Calu3 (cell line): ENCODE results near the gene PPP4R2. TPM values are rescaled to one million over a fixed set of nuclear protein-coding genes. Genes with fewer than 3 reads are reported as not detected.

Experiments used
- BruUV-seq: library from RNA; stranded (reverse); fragments of 400-500 nt; replicated peaks from 2 replicates; lab custom pipeline; 2021; lab: Mats Ljungman, UMichigan
- CTCF ChIA-PET: fragments of 300-600 bp; sonication (Branson Sonifier 250); formaldehyde crosslinking; loops from one replicate; lab custom pipeline; 2022; ENCODE audit warnings: antibody characterized with exemption; lab: Charles Lee
- DNase-seq: peaks from one replicate; pipeline ENCODE4 v3.0.0; 2022
- H3K27ac Mint-ChIP-seq: one replicate; pipeline ENCODE4 v1.8.0; 2022; ENCODE audit warnings: mixed read lengths; ENCODE audit not compliant: unreplicated experiment
- H3K27me3 Mint-ChIP-seq: one replicate; pipeline ENCODE4 v1.8.0; 2022; ENCODE audit warnings: mixed read lengths; ENCODE audit not compliant: unreplicated experiment
- H3K36me3 Mint-ChIP-seq: one replicate; pipeline ENCODE4 v1.8.0; 2022; ENCODE audit warnings: mild to moderate bottlenecking, moderate library complexity, mixed read lengths; ENCODE audit not compliant: insufficient read depth, unreplicated experiment
- H3K4me1 Mint-ChIP-seq: one replicate; pipeline ENCODE4 v1.8.0; 2022; ENCODE audit warnings: mild to moderate bottlenecking, low read depth, mixed read lengths; ENCODE audit not compliant: unreplicated experiment
- H3K4me3 Mint-ChIP-seq: one replicate; pipeline ENCODE4 v1.8.0; 2022; ENCODE audit warnings: mild to moderate bottlenecking, low read depth, moderate library complexity, mixed read lengths; ENCODE audit not compliant: unreplicated experiment
- H3K9me3 Mint-ChIP-seq: one replicate; pipeline ENCODE4 v1.8.0; 2022; ENCODE audit warnings: low read depth, mixed read lengths; ENCODE audit not compliant: unreplicated experiment
- CTCF ChIP-seq: fragments of 200-600 bp; IDR thresholded peaks from one replicate; pipeline ENCODE4 v1.8.0; 2022; ENCODE audit warnings: antibody characterized with exemption; ENCODE audit not compliant: unreplicated experiment
- intact Hi-C: fragments of 100-400 bp; cut with micrococcal nuclease; formaldehyde crosslinking; loops from one replicate; pipeline ENCODE4 v1.10.0; 2022; ENCODE audit not compliant: unreplicated experiment
- total RNA-seq: library from RNA; stranded (reverse); gene quantifications from 2 replicates; pipeline ENCODE4 v1.2.3, GENCODE V29; 2022

Gene PPP4R2
- total RNA-seq, 1 experiment from 2014 or later: 89.0 TPM

- CTCF ChIA-PET: no interaction called here
- Mint-ChIP-seq H3K27ac (no peak overlapping the region), H3K4me3 (no peak overlapping the region), H3K27me3 (no peaks in the 10 kb centered on the region), H3K4me1 (no peaks in the 10 kb centered on the region), H3K9me3 (no peaks in the 10 kb centered on the region), H3K36me3 (peaks cover 18% of the 10 kb centered on the region)
- TF ChIP-seq CTCF: no peak
- intact Hi-C loops: no loop called here
- DNase-seq: no peak
- BruUV-seq: no TSS peak
Measured at GRCh38 chr3:73069187-73069586, 72.6 kb downstream of the PPP4R2 start.

- H3K4me1 Mint-ChIP-seq: no peaks in the 10 kb centered on the region
- H3K4me3 Mint-ChIP-seq: no peak overlapping the region
- no peaks in the 10 kb centered on the region for H3K9me3 Mint-ChIP-seq
- H3K27me3 Mint-ChIP-seq: no peaks in the 10 kb centered on the region
- DNase-seq: no peak
- no TSS peak for BruUV-seq
- CTCF ChIA-PET: no interaction called here
- intact Hi-C loops: loop anchor here (5.0 kb wide), 1 partner anchor 133 kb away; no protein-coding TSS in a partner anchor
- H3K27ac Mint-ChIP-seq: no peak overlapping the region
- peaks cover 11% of the 10 kb centered on the region for H3K36me3 Mint-ChIP-seq
- TF ChIP-seq CTCF: no peak
Measured at GRCh38 chr3:73069775-73070444, 73.3 kb downstream of the PPP4R2 start.

- H3K9me3 Mint-ChIP-seq: no peaks in the 10 kb centered on the region
- TSS peak; percentile 23 for BruUV-seq
- H3K27me3 Mint-ChIP-seq: no peaks in the 10 kb centered on the region
- TF ChIP-seq CTCF: no peak
- H3K4me1 Mint-ChIP-seq: no peaks in the 10 kb centered on the region
- CTCF ChIA-PET: no interaction called here
- H3K4me3 Mint-ChIP-seq: no peak overlapping the region
- H3K36me3 Mint-ChIP-seq: peaks cover under 1% of the 10 kb centered on the region
- intact Hi-C loops: loop anchor here (5.0 kb wide), 1 partner anchor 134 kb away; no protein-coding TSS in a partner anchor
- no peak overlapping the region for H3K27ac Mint-ChIP-seq
- DNase-seq: no peak
Measured at GRCh38 chr3:73070675-73071575, 74.3 kb downstream of the PPP4R2 start.

GRCh38 chr3:73071952-73072351 lies 75.3 kb downstream of the PPP4R2 start:
- no peaks in the 10 kb centered on the region for H3K4me1 Mint-ChIP-seq
- intact Hi-C loops: loop anchor here (5.0 kb wide), 1 partner anchor 135 kb away; no protein-coding TSS in a partner anchor

More at GRCh38 chr3:73071952-73072351, 75.3 kb downstream of the PPP4R2 start:
- no peak overlapping the region for H3K4me3 Mint-ChIP-seq
- no TSS peak for BruUV-seq
- no peak for DNase-seq
- no peak for TF ChIP-seq CTCF
- no peaks in the 10 kb centered on the region for H3K27me3 Mint-ChIP-seq
- H3K9me3 Mint-ChIP-seq: no peaks in the 10 kb centered on the region
- no peaks in the 10 kb centered on the region for H3K36me3 Mint-ChIP-seq
- CTCF ChIA-PET: no interaction called here
- H3K27ac Mint-ChIP-seq: no peak overlapping the region
